ENCODE measurements around the gene CYP2W1. TPM values are rescaled to one million over a fixed set of nuclear protein-coding genes. Genes with fewer than 3 reads are reported as not detected.

The CYP2W1 gene
- not detected for total RNA-seq

- Histone ChIP-seq H3K36me3 (no peaks in the 10 kb centered on the region), H3K9me3 (no peaks in the 10 kb centered on the region), H3K4me1 (peaks cover 0 to 1% (median 0%) of the 10 kb centered on the region in 3 donors), H3K4me3 (no peak within 1 kb of the TSS), H3K27me3 (peaks cover 61% of the 10 kb centered on the region), H3K27ac (no peak within 1 kb of the TSS)
- ATAC-seq: no peak
- WGBS, 2 donors (ENCODE audit: low coverage in 1 of 2): no CpG with 5 or more reads among the region's 34 CpGs
- no peak for TF ChIP-seq POLR2A (IDR thresholded peaks at IDR 0.05)
- no peak for TF ChIP-seq CTCF (IDR thresholded peaks at IDR 0.05)
- no peak for TF ChIP-seq EP300 (IDR thresholded peaks at IDR 0.05)
- TF ChIP-seq POLR2AphosphoS5 (IDR thresholded peaks at IDR 0.05): no peak
Measured at GRCh38 chr7:983004-983615, at the start of gene CYP2W1. Gene CYP2W1, plus strand, starts transcription at chr7:983181. Its CDS starts 31 bp downstream, at chr7:983212.

GRCh38 chr7:934469-935163, 48.4 kb upstream of the CYP2W1 start:
- Histone ChIP-seq H3K27ac (no peak overlapping the region), H3K36me3 (peaks cover 0 to 10% of the 10 kb centered on the region in 2 donors), H3K4me1 (no peaks in the 10 kb centered on the region), H3K27me3 (no peaks in the 10 kb centered on the region), H3K4me3 (no peak overlapping the region), H3K9me3 (no peaks in the 10 kb centered on the region)
- no peak for ATAC-seq
- TF ChIP-seq POLR2A (IDR thresholded peaks at IDR 0.05) (no peak), POLR2AphosphoS5 (IDR thresholded peaks at IDR 0.05) (no peak), EP300 (IDR thresholded peaks at IDR 0.05) (no peak), CTCF (IDR thresholded peaks at IDR 0.05) (no peak)
- WGBS, 2 donors (ENCODE audit: low coverage in 1 of 2): 74 to 83% methylated on average over 6 to 14 of the region's 34 CpGs

DNA sequence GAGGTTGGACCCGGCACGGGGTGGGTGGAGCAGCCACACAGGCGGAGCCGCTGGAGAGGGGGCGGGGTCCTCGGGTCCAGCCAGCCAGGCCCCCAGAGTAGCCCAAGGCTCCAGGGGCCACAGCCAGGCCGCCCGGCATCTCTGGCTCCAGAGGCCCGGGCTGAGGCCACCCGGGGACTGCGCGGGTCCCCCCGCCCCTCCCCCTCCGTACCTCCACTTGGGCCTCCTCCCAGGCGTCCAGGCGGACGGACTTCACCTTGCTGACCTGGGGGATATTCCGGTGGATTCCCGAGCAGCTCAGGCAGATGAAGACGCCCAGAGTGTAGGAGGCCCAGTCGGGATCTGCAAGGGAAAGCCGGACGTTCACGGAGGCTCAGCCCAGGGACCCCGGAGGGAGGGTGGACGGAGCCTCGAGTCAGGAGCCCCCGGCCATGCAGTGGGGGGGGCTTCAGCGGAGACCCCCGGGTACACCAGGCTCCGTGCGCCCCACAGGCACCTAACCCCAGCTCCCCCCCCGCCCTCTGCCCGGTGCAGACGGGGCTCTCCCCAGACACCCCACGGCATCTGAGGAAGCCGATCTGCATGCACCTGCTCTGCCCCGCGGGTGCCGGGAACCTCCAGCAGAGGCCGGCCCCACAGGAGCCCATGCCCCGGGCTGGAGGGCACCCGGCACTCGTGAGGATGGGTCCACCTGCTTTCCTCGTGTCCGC, 47.7 kb upstream of the CYP2W1 start:
- no CpG with 5 or more reads among the region's 46 CpGs for WGBS, 2 donors (ENCODE audit: low coverage in 1 of 2)
- no peak for TF ChIP-seq POLR2AphosphoS5 (IDR thresholded peaks at IDR 0.05)
- no peak for TF ChIP-seq CTCF (IDR thresholded peaks at IDR 0.05)
- no peak for TF ChIP-seq EP300 (IDR thresholded peaks at IDR 0.05)
- ATAC-seq: no peak
- no peaks in the 10 kb centered on the region for H3K27me3 ChIP-seq
- H3K4me1 ChIP-seq: no peaks in the 10 kb centered on the region
- peaks cover 0 to 10% of the 10 kb centered on the region in 2 donors for H3K36me3 ChIP-seq
- H3K4me3 ChIP-seq: no peak overlapping the region
- H3K9me3 ChIP-seq: no peaks in the 10 kb centered on the region
- H3K27ac ChIP-seq: no peak overlapping the region

DNA sequence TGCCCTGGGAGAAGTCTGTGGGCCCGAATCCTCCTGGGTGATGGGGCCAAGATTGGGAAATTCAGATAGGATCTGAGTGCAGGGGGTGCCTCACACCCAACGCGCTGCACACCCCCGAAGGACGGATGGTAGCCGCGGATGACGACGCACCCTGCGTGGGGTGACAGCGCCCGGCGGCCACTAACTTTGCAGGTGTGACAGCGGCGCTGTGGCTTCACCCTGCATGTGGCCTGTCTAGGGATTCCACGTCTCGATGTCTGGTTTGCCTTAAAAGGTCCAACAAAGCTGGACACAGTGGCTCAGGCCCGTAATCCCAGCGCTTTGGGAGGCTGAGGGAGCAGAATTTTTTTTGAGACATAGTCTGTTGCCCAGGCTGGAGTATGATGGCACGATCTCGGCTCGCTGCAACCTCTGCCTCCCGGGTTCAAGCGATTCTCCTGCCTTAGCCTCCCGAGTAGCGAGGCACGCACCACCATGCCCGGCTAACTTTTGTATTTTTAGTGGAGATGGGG, 47.1 kb upstream of the CYP2W1 start:
- Histone ChIP-seq H3K4me3 (no peak overlapping the region), H3K27ac (no peak overlapping the region), H3K27me3 (no peaks in the 10 kb centered on the region), H3K9me3 (no peaks in the 10 kb centered on the region), H3K36me3 (peaks cover 0 to 10% of the 10 kb centered on the region in 2 donors), H3K4me1 (no peaks in the 10 kb centered on the region)
- TF ChIP-seq EP300 (IDR thresholded peaks at IDR 0.05): no peak
- TF ChIP-seq CTCF (IDR thresholded peaks at IDR 0.05): no peak
- no peak for TF ChIP-seq POLR2A (IDR thresholded peaks at IDR 0.05)
- no peak for TF ChIP-seq POLR2AphosphoS5 (IDR thresholded peaks at IDR 0.05)
- ATAC-seq: no peak
- WGBS, 2 donors (ENCODE audit: low coverage in 1 of 2): 93% methylated on average over 20 of the region's 28 CpGs; no CpG with 5 or more reads in 1 of the 2 donors

Data from gastroesophageal sphincter (tissue), 4 donors.